ENCODE data around the gene ELOVL4. TPM values are rescaled to one million over a fixed set of nuclear protein-coding genes. Genes with fewer than 3 reads are reported as not detected.

Gene ELOVL4
- total RNA-seq, 1 experiment from 2014 or later = 0.68 TPM

GRCh38 chr6:79898076-79898475, 49.3 kb downstream of the ELOVL4 start:
- Histone ChIP-seq H3K4me1 (no peaks in the 10 kb centered on the region), H3K27me3 (replicated peaks; ENCODE audit: control insufficient read depth, insufficient read depth, low read length) (0 out of 2 replicates have a peak, but pooled peaks cover 1% of the 10 kb centered on the region), H3K9me3 (no peaks in the 10 kb centered on the region), H3K4me3 (ENCODE audit: low read depth, low read length) (no peak overlapping the region), H3K36me3 (ENCODE audit: control insufficient read depth, insufficient read depth, low read length) (no peaks in the 10 kb centered on the region)
- intact Hi-C loops (cut with micrococcal nuclease; ENCODE audit: unreplicated experiment) = loop anchor here (5.0 kb wide), 1 partner anchor 1124 kb away; no protein-coding TSS in a partner anchor
- BruUV-seq (replicated peaks) = no TSS peak
- TF ChIP-seq, protein P1, sequence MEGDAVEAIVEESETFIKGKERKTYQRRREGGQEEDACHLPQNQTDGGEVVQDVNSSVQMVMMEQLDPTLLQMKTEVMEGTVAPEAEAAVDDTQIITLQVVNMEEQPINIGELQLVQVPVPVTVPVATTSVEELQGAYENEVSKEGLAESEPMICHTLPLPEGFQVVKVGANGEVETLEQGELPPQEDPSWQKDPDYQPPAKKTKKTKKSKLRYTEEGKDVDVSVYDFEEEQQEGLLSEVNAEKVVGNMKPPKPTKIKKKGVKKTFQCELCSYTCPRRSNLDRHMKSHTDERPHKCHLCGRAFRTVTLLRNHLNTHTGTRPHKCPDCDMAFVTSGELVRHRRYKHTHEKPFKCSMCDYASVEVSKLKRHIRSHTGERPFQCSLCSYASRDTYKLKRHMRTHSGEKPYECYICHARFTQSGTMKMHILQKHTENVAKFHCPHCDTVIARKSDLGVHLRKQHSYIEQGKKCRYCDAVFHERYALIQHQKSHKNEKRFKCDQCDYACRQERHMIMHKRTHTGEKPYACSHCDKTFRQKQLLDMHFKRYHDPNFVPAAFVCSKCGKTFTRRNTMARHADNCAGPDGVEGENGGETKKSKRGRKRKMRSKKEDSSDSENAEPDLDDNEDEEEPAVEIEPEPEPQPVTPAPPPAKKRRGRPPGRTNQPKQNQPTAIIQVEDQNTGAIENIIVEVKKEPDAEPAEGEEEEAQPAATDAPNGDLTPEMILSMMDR (IDR thresholded peaks at IDR 0.05; ENCODE audit: insufficient read depth in 1 of 2, low read depth in 1 of 2, low read length in 1 of 2, severe bottlenecking in 1 of 2, unreplicated experiment in 1 of 2) = no peak
- Mint-ChIP-seq H3K4me3 (ENCODE audit: unreplicated experiment) (no peak overlapping the region), H3K36me3 (ENCODE audit: insufficient read depth, unreplicated experiment) (no peaks in the 10 kb centered on the region), H3K27ac (ENCODE audit: unreplicated experiment) (no peak overlapping the region), H3K4me1 (ENCODE audit: low read depth, unreplicated experiment) (no peaks in the 10 kb centered on the region), H3K9me3 (ENCODE audit: unreplicated experiment) (peaks cover 3% of the 10 kb centered on the region), H3K27me3 (ENCODE audit: insufficient read depth, unreplicated experiment) (peaks cover 4% of the 10 kb centered on the region)
- ChIA-PET CTCF (no interaction called here), POLR2A (no interaction called here)
- no peak for DNase-seq

DNA sequence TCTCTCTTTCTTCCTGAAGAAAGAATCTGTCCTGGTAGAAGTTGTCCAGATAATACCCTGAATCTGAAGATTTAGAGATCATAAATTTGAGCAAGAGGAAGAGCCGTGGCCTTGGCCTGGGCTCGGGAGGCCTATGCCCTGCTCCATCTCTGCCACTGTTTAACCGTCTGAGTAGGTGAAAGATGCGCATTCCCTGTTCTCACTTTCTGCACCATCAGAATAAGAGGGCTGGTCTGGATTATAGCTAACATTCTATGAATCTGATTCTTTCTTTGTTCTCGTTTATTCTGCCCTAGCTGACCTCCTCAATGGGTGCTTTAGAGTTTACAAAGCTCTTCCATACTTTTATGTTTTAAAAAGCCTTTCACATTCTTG, 51.3 kb downstream of the ELOVL4 start:
- intact Hi-C loops (cut with micrococcal nuclease; ENCODE audit: unreplicated experiment) = loop anchor here (5.0 kb wide), 1 partner anchor 1126 kb away; no protein-coding TSS in a partner anchor
- H3K9me3 Mint-ChIP-seq (ENCODE audit: unreplicated experiment) = peaks cover 18% of the 10 kb centered on the region
- Histone ChIP-seq H3K4me3 (ENCODE audit: low read depth, low read length) (no peak overlapping the region), H3K36me3 (ENCODE audit: control insufficient read depth, insufficient read depth, low read length) (no peaks in the 10 kb centered on the region), H3K4me1 (no peaks in the 10 kb centered on the region), H3K27me3 (replicated peaks; ENCODE audit: control insufficient read depth, insufficient read depth, low read length) (no peaks in the 10 kb centered on the region), H3K9me3 (no peaks in the 10 kb centered on the region; the same call in 1 of the 2 replicates)
- H3K4me1 Mint-ChIP-seq (ENCODE audit: low read depth, unreplicated experiment) = no peaks in the 10 kb centered on the region
- ChIA-PET CTCF (no interaction called here), POLR2A (no interaction called here)
- H3K27me3 Mint-ChIP-seq (ENCODE audit: insufficient read depth, unreplicated experiment) = no peaks in the 10 kb centered on the region
- no peak for DNase-seq
- no peak overlapping the region for H3K4me3 Mint-ChIP-seq (ENCODE audit: unreplicated experiment)
- no TSS peak for BruUV-seq (replicated peaks)
- TF ChIP-seq, protein P1 (IDR thresholded peaks at IDR 0.05; ENCODE audit: insufficient read depth in 1 of 2, low read depth in 1 of 2, low read length in 1 of 2, severe bottlenecking in 1 of 2, unreplicated experiment in 1 of 2) = no peak
- H3K36me3 Mint-ChIP-seq (ENCODE audit: insufficient read depth, unreplicated experiment) = no peaks in the 10 kb centered on the region
- no peak overlapping the region for H3K27ac Mint-ChIP-seq (ENCODE audit: unreplicated experiment)

GRCh38 chr6:79895382-79896074, 51.8 kb downstream of the ELOVL4 start:
- no peaks in the 10 kb centered on the region for H3K36me3 Mint-ChIP-seq (ENCODE audit: insufficient read depth, unreplicated experiment)
- no peak overlapping the region for H3K4me3 Mint-ChIP-seq (ENCODE audit: unreplicated experiment)
- H3K4me1 Mint-ChIP-seq (ENCODE audit: low read depth, unreplicated experiment) = no peaks in the 10 kb centered on the region
- Histone ChIP-seq H3K36me3 (ENCODE audit: control insufficient read depth, insufficient read depth, low read length) (no peaks in the 10 kb centered on the region), H3K27me3 (replicated peaks; ENCODE audit: control insufficient read depth, insufficient read depth, low read length) (no peaks in the 10 kb centered on the region), H3K4me1 (no peaks in the 10 kb centered on the region), H3K9me3 (no peaks in the 10 kb centered on the region; the same call in none of the 2 replicates), H3K4me3 (ENCODE audit: low read depth, low read length) (no peak overlapping the region)
- H3K27me3 Mint-ChIP-seq (ENCODE audit: insufficient read depth, unreplicated experiment) = no peaks in the 10 kb centered on the region
- ChIA-PET POLR2A (no interaction called here), CTCF (no interaction called here)
- no TSS peak for BruUV-seq (replicated peaks)
- H3K27ac Mint-ChIP-seq (ENCODE audit: unreplicated experiment) = no peak overlapping the region
- DNase-seq = no peak
- H3K9me3 Mint-ChIP-seq (ENCODE audit: unreplicated experiment) = peaks cover 23% of the 10 kb centered on the region
- intact Hi-C loops (cut with micrococcal nuclease; ENCODE audit: unreplicated experiment) = loop anchor here (5.0 kb wide), 1 partner anchor 1127 kb away; no protein-coding TSS in a partner anchor
- TF ChIP-seq, protein P1 (IDR thresholded peaks at IDR 0.05; ENCODE audit: insufficient read depth in 1 of 2, low read depth in 1 of 2, low read length in 1 of 2, severe bottlenecking in 1 of 2, unreplicated experiment in 1 of 2) = no peak
